Embryonic facial prominence (tissue), 1 donor: ENCODE data around the gene PBXIP1.

ENCODE experiments used
- DNase-seq: peaks from one replicate; pipeline ENCODE4 v3.0.0-alpha.2; 2016; ENCODE audit errors: extremely low spot score

PBXIP1 gene

DNA sequence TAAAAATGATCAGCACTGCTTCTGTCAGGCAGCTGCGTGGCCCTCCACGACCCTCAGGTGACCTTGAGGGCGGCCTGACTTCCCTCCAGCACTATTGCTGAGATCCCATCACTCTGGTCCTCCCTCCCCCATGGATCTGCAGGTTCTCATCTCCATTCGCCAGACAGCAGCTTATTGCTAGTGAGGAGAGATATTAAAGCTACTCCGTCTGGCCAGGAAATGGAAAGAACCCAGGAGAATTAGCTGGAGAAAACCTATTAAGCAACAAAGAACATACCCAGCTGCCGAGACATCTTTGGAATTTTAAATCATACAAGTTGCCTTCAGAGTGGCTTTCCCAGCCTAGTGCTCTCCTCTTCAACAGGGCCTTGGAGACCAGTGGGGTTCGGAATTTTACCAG lies 60.1 kb downstream of the PBXIP1 start:
- no peak for DNase-seq
